OCI-LY3 (cell line): ENCODE results near the gene FHOD3.
A peak's percentile ranks its signal among the peaks of the same experiment; 100 is the strongest.

ENCODE experiments used
- H2AFZ ChIP-seq: fragments of 200-600, 300-600 bp; shearing (Covaris generic); 2 replicates; pipeline ENCODE4 v1.6.0; 2014; ENCODE audit warnings: antibody characterized with exemption, low read depth, low read length
- H3K27ac ChIP-seq: fragments of 200-600, 300-600 bp; sonication (generic); 2 replicates; pipeline ENCODE4 v1.5.1; 2014; ENCODE audit warnings: mild to moderate bottlenecking, low read length, moderate library complexity, mixed read lengths
- H3K27me3 ChIP-seq: fragments of 200-600, 300-600 bp; sonication (generic); 2 replicates; pipeline ENCODE4 v1.6.1; 2014; ENCODE audit warnings: low read depth, low read length, mixed read lengths
- H3K36me3 ChIP-seq: fragments of 200-600, 300-600 bp; sonication (generic); replicated peaks from 2 replicates; pipeline ENCODE3; 2014; ENCODE audit warnings: low read depth, low read length, mixed read lengths
- H3K4me1 ChIP-seq: fragments of 300-600, 200-600 bp; sonication (generic); 2 replicates; pipeline ENCODE4 v1.6.1; 2014; ENCODE audit warnings: low read length, mixed read lengths
- H3K4me2 ChIP-seq: fragments of 200-600, 300-600 bp; sonication (generic); 2 replicates; pipeline ENCODE4 v1.6.1; 2014; ENCODE audit warnings: low read length, mixed read lengths
- H3K4me3 ChIP-seq: fragments of 300-600, 200-600 bp; sonication (generic); 2 replicates; pipeline ENCODE4 v1.5.1; 2014; ENCODE audit warnings: antibody characterized with exemption, mild to moderate bottlenecking, low read length, moderate library complexity
- H3K79me2 ChIP-seq: fragments of 300-600, 200-600 bp; shearing (Covaris generic); 2 replicates; pipeline ENCODE4 v1.6.1; 2014; ENCODE audit warnings: mild to moderate bottlenecking, low read length, mixed read lengths
- H3K9ac ChIP-seq: fragments of 300-600, 200-600 bp; shearing (Covaris generic); 2 replicates; pipeline ENCODE4 v1.6.0; 2014; ENCODE audit warnings: mild to moderate bottlenecking, low read length, moderate library complexity
- H3K9me3 ChIP-seq: fragments of 200-600, 300-600 bp; shearing (Covaris generic); 2 replicates; pipeline ENCODE4 v1.6.1; 2014; ENCODE audit warnings: low read length, mixed read lengths; ENCODE audit not compliant: insufficient read depth
- H4K20me1 ChIP-seq: fragments of 200-600, 300-600 bp; sonication (generic); 2 replicates; pipeline ENCODE4 v1.6.1; 2016; ENCODE audit warnings: low read length, mixed read lengths; ENCODE audit not compliant: insufficient read depth
- EZH2phosphoT487 ChIP-seq: fragments of 200-600 bp; shearing (Covaris generic); IDR thresholded peaks from 2 replicates; pipeline ENCODE4 v1.6.1; 2018; ENCODE audit warnings: antibody characterized with exemption, mixed run types, low read depth
- TF ChIP-seq, protein P1 (sequence below): fragments of 200-600, 300-600 bp; sonication (generic); IDR thresholded peaks from 2 replicates; pipeline ENCODE4 v1.5.1; 2014; ENCODE audit warnings: antibody characterized with exemption, low read length, low read depth

Gene FHOD3

DNA sequence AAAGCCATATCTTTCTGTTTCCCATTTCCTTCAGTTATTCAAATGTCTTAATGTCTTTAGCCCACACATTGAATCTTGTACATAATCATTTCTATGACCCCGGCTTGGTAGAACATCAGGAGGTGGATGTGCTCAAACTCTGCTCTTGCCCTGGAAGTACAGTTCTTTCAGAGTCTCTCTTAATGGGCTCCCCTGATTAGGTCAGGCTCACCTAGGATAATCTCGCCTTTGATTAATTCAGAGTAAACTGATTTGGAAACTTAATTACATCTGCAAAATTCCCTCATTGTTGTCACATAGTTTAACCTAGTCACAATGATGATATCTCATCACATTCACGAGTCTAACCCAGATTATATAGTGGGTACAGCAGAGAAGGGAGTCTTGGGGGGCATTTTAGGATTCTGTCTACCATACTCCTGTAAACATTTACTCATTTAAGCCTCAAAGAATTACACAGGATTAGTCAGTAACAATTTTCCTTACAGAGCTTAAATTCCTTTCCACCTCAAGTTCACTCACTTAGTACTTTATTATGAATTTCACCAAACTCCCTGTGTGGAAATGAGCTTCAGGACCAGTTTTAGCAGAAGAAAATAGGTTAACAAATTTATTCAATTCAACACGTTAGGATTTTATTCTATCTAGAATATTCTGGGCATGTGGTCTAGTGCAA is 135.5 kb downstream of the FHOD3 start:
- Histone ChIP-seq H3K79me2 (no peaks in the 10 kb centered on the region), H2AFZ (no peak overlapping the region), H3K27me3 (0 out of 2 replicates have a peak, but pooled peaks cover 2% of the 10 kb centered on the region), H3K27ac (no peak overlapping the region), H3K4me3 (no peak overlapping the region), H3K9ac (no peak overlapping the region), H4K20me1 (no peaks in the 10 kb centered on the region), H3K4me1 (no peaks in the 10 kb centered on the region), H3K4me2 (no peak overlapping the region), H3K9me3 (no peaks in the 10 kb centered on the region), H3K36me3 (no peaks in the 10 kb centered on the region)
- TF ChIP-seq, protein P1, sequence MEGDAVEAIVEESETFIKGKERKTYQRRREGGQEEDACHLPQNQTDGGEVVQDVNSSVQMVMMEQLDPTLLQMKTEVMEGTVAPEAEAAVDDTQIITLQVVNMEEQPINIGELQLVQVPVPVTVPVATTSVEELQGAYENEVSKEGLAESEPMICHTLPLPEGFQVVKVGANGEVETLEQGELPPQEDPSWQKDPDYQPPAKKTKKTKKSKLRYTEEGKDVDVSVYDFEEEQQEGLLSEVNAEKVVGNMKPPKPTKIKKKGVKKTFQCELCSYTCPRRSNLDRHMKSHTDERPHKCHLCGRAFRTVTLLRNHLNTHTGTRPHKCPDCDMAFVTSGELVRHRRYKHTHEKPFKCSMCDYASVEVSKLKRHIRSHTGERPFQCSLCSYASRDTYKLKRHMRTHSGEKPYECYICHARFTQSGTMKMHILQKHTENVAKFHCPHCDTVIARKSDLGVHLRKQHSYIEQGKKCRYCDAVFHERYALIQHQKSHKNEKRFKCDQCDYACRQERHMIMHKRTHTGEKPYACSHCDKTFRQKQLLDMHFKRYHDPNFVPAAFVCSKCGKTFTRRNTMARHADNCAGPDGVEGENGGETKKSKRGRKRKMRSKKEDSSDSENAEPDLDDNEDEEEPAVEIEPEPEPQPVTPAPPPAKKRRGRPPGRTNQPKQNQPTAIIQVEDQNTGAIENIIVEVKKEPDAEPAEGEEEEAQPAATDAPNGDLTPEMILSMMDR, result no peak
- no peak for TF ChIP-seq EZH2phosphoT487

DNA sequence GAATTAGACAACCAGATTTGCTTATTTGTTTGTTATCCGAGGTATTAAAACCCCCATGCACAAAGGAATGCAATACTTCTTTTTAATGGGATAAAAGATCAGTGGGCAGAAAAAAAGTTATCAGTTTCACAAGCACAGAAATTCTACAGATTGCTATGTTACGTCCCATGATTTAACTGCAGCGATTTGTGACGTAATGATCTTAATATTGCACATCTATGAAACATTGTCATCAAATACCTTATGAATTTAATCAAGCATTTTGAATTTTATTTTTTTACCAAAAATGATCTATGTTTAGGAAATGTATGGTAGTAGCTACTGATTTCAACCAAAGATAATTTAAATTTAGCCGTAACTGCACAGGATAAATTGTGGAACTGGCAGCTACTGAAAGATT is 138.9 kb downstream of the FHOD3 start:
- peaks cover under 1% of the 10 kb centered on the region for H3K4me1 ChIP-seq
- H4K20me1 ChIP-seq, result no peaks in the 10 kb centered on the region
- H3K9me3 ChIP-seq, result no peaks in the 10 kb centered on the region
- no peak overlapping the region for H3K4me2 ChIP-seq
- H3K9ac ChIP-seq, result no peak overlapping the region
- TF ChIP-seq EZH2phosphoT487, result no peak
- TF ChIP-seq, protein P1, result no peak
- H3K79me2 ChIP-seq, result no peaks in the 10 kb centered on the region
- H3K4me3 ChIP-seq, result no peak overlapping the region
- H3K27ac ChIP-seq, result no peak overlapping the region
- H3K27me3 ChIP-seq, result peaks cover 2% of the 10 kb centered on the region; the same call in 1 of the 2 replicates
- H3K36me3 ChIP-seq, result no peaks in the 10 kb centered on the region
- no peak overlapping the region for H2AFZ ChIP-seq

DNA sequence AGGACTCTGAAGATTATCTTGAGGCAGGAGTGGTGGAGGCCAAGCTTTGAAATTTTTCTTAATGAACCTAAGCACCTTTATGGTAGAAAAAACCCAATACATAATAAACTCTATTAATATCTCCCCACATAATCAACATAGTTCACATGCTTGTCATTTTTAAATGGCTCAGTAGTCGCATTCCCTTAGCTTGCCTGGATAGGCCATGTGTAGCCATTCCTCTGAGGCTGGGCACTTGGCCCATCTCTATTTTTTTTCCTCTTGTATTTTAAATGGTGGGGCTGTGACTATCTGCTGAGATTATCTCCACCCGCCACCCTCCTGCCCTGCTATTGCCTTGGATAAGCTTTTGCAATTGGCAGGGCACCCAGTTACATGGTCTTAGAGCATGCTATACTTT is 143.1 kb downstream of the FHOD3 start:
- Histone ChIP-seq H3K27ac (no peak overlapping the region), H3K79me2 (no peaks in the 10 kb centered on the region), H3K4me3 (no peak overlapping the region), H3K27me3 (peaks cover 16% of the 10 kb centered on the region; the same call in 1 of the 2 replicates), H3K9me3 (no peaks in the 10 kb centered on the region), H3K36me3 (no peaks in the 10 kb centered on the region), H3K4me1 (peaks cover 10% of the 10 kb centered on the region), H4K20me1 (no peaks in the 10 kb centered on the region), H2AFZ (no peak overlapping the region), H3K4me2 (no peak overlapping the region), H3K9ac (no peak overlapping the region)
- no peak for TF ChIP-seq EZH2phosphoT487
- TF ChIP-seq, protein P1, result no peak

DNA sequence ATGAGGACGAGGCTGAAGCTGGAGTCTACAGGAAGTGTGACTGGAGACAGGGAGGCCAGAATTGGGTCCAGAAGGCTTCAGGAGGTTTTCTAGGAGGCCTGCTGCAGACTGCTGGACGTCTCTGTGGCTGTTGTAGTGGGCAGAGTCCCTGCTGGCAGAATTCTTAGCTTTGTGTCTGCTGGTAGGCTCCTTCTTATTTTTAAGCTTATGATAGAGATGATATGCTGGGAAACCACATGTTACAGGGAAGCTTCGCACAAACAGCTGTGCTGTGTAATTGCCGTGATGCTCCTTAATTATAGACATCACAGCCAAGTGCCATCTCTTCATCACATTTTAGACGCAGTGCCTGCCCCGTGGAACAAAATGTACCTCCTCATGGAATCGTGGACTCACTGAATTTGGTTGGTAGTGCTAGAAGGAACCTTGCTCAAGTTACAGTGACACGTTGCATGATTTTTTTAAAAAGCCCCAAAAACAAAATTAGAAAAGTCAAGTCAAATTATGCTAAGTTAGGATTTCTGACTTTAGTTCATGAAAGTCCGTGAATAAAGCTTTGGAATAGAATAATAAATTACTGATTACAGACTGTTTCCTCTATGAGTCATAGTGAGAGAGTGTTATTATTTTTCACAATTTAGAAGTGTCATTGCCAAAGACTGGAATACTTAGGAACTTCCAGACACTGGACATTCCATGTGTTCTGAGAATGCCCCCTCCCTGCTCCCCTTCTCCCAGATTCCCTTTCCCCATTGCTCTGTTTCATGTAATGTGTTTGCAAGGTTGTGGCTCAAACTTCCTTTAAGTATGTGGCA is 144.1 kb downstream of the FHOD3 start:
- peaks cover 16% of the 10 kb centered on the region; the same call in 1 of the 2 replicates for H3K27me3 ChIP-seq
- H2AFZ ChIP-seq, result no peak overlapping the region
- H3K4me3 ChIP-seq, result no peak overlapping the region
- no peaks in the 10 kb centered on the region for H4K20me1 ChIP-seq
- no peaks in the 10 kb centered on the region for H3K9me3 ChIP-seq
- peak overlapping the region; percentile 58 for H3K4me2 ChIP-seq
- peaks cover 10% of the 10 kb centered on the region for H3K4me1 ChIP-seq
- H3K36me3 ChIP-seq, result no peaks in the 10 kb centered on the region
- no peak overlapping the region for H3K27ac ChIP-seq
- no peak overlapping the region for H3K9ac ChIP-seq
- TF ChIP-seq, protein P1, result no peak
- TF ChIP-seq EZH2phosphoT487, result no peak
- H3K79me2 ChIP-seq, result no peaks in the 10 kb centered on the region
